Omental fat pad (tissue), 4 donors: ENCODE data around the gene CLIC3. TPM values are rescaled to one million over a fixed set of nuclear protein-coding genes. Genes with fewer than 3 reads are reported as not detected.

Source experiments
- ATAC-seq: fragments of 150-250 bp; one replicate; pipeline ENCODE4 v1.9.1; 2016; ENCODE audit warnings: mild to moderate bottlenecking, moderate library complexity; ENCODE audit not compliant: low FRiP score
- DNase-seq: peaks from one replicate; pipeline ENCODE4 v3.0.0-alpha.2; 2019; ENCODE audit warnings: low spot score
- CTCF ChIP-seq, 3 donors: fragments of 450-650 bp; IDR thresholded peaks; one replicate each; pipeline ENCODE4 v1.5.1; 2016 to 2017; ENCODE audit warnings: antibody characterized with exemption in 3 of 3, mild to moderate bottlenecking in 3 of 3, moderate library complexity in 2 of 3
- total RNA-seq, 4 donors: library from RNA; depleted of rRNA; stranded (reverse); fragments of >200 nt; gene quantifications; one replicate each; pipeline ENCODE4 v1.1.0, GENCODE V29; 2016

The CLIC3 gene
- total RNA-seq, 4 donors from 2014 or later: 0.95 to 9.7 (median 4.7) TPM

- TF ChIP-seq CTCF (IDR thresholded peaks at IDR 0.05): no peak
- DNase-seq (no peak), ATAC-seq (no peak)
Measured at GRCh38 chr9:137030538-137031527, 34.5 kb upstream of the CLIC3 start.

- no peak for ATAC-seq
- no peak for TF ChIP-seq CTCF (IDR thresholded peaks at IDR 0.05)
- DNase-seq: no peak
Measured at GRCh38 chr9:137030006-137030405, 33.6 kb upstream of the CLIC3 start.

- DNase-seq (peak; percentile 74), ATAC-seq (peak; percentile 74)
- peak in 1 of 3 donors; percentile 61 for TF ChIP-seq CTCF (IDR thresholded peaks at IDR 0.05)
Measured at GRCh38 chr9:137029058-137029936, 32.9 kb upstream of the CLIC3 start.

- ATAC-seq (peak; percentile 17), DNase-seq (no peak)
- no peak for TF ChIP-seq CTCF (IDR thresholded peaks at IDR 0.05)
Measured at GRCh38 chr9:137028263-137029057, 32.1 kb upstream of the CLIC3 start.

GRCh38 chr9:137027369-137028262, 31.2 kb upstream of the CLIC3 start, which contains the start of gene ABCA2:
TSS of gene ABCA2 (minus strand) at chr9:137028237. CDS start at chr9:137028140, 97 bp downstream.
- peak; percentile 28 for ATAC-seq
- no peak for DNase-seq

More at GRCh38 chr9:137027369-137028262, 31.2 kb upstream of the CLIC3 start, which contains the start of gene ABCA2:
- TF ChIP-seq CTCF (IDR thresholded peaks at IDR 0.05): no peak
